DLD1 (cell line): ENCODE measurements around the gene NF1.
"Not testable (repeated sequence)": the region's sequence is repeated elsewhere in the genome, so short reads cannot be mapped to it uniquely, and the experiment has no call there.

Experiments
- in situ Hi-C: cut with HindIII; loops from 2 replicates; pipeline ENCODE4 v1.10.0; 2017; ENCODE audit warnings: low sequenced_read_pairs

NF1 gene

GRCh38 chr17:31094600-31095235, at the start of gene NF1:
TSS of gene NF1 (plus strand) at chr17:31094977. CDS start at chr17:31095310, 333 bp downstream.
- in situ Hi-C loops, result no loop called here

DNA sequence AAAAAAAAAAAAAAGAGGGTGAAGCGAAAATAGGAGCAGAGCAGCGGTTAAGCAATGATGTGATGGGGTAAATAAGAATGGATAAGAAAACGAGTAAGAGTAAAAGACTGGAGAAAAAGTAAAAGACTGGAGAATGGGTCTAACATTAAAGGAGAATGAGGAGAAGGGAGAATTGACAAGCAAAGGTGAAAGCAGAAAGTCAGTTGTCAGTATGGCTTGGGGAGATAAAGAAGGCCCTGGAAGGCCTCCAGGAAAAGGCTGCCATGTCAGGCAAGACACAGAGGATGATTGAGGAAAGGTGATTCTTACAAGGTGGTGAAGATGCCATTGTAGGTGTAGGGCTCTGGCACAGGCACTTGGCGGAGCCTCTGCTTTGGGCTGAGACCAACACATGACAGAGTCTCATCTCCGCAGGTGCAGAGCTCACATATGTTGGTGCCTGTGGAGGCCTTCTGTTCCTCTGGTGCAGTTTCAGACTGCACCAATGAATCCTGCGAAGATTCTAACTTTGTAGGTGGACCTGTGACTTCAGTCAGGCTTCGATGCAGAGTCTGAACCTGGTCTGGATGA, 47.8 kb upstream of the NF1 start:
- in situ Hi-C loops, result not testable (repeated sequence)

- in situ Hi-C loops, result no loop called here
Observed at GRCh38 chr17:31048142-31048541, 46.6 kb upstream of the NF1 start.

- in situ Hi-C loops, result no loop called here
Observed at GRCh38 chr17:31048780-31049179, 46.0 kb upstream of the NF1 start.

DNA sequence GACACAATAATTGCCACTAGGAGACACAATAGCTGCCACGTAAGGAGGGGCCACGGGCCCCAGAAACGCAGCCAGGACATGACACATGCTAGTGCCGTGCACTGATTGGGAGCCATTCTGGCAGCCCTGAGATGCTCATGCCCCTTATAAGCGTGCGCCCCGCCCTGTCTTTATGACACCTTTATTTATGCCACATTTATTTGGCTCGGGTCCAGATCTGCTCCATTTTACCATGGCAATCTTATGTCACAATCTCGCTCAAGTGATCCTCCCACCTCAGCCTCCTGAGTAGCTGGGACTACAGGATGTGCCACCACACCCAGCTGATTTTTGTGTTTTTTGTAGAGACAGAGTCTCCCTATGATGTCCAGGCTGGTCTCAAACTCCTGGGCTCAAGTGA, 43.8 kb upstream of the NF1 start:
- in situ Hi-C loops, result no loop called here

GRCh38 chr17:31051506-31051905, 43.3 kb upstream of the NF1 start:
- in situ Hi-C loops, result no loop called here

GRCh38 chr17:31052187-31052889, 42.4 kb upstream of the NF1 start:
- in situ Hi-C loops, result no loop called here

GRCh38 chr17:31053071-31053470, 41.7 kb upstream of the NF1 start:
- in situ Hi-C loops, result no loop called here

GRCh38 chr17:31054761-31055160, 40.0 kb upstream of the NF1 start:
- in situ Hi-C loops, result no loop called here

- in situ Hi-C loops, result no loop called here
Observed at GRCh38 chr17:31058976-31059375, 35.8 kb upstream of the NF1 start.

DNA sequence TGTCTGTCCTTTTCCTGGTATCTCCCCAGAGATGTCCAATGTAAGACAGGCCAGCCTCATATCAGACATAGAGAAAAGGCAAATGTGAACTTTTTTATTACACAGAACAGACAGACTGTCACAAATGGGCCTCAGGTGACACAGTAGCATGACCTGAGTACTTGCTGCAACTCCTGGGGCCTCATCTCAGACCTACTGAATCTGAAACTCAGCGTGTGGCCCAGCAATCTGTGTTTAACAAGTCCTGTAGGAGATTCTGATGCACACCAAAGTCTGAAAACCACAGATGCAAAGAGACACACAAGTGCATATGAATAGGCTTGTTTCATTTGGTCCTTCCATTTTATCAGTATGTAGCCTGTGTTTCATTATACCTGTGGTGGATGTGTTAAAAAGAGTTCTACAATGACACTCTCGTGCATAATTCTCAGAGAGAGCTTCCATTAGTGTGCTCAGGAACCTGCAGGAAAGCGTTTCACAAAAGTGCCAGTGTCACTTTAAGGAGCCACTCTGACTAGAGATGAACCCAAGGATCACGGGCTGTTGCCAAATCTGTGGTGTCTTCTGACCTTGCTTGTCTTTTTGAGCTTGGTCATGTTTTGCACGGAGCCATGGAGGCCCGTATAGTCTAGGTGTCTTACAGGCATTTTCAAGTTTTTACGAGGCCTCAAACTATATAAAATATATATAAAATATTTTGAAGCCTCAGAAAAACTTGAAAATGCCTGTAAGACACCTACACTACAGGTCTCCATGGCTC, 33.8 kb upstream of the NF1 start:
- in situ Hi-C loops, result no loop called here

GRCh38 chr17:31061678-31062077, 33.1 kb upstream of the NF1 start:
- in situ Hi-C loops, result no loop called here

DNA sequence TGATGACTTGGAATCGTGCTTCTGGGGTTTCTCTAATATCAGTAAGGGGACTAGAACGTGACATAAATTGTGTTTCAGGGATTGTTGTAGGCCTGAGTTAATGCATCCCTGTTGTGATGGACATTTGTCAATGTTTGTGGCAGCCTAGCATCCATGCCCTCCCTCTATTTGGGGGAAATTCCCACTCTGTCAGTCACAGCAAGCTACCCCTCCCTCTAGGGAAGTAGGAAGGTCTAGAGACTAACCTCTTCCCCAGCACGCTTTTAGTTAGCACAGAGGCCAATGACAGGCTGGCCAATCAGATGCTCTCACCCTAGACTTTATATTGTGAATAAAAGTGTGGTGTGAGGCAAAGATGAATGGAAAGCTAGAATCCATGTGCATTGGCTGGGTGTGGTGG, 32.4 kb upstream of the NF1 start:
- in situ Hi-C loops, result no loop called here

DNA sequence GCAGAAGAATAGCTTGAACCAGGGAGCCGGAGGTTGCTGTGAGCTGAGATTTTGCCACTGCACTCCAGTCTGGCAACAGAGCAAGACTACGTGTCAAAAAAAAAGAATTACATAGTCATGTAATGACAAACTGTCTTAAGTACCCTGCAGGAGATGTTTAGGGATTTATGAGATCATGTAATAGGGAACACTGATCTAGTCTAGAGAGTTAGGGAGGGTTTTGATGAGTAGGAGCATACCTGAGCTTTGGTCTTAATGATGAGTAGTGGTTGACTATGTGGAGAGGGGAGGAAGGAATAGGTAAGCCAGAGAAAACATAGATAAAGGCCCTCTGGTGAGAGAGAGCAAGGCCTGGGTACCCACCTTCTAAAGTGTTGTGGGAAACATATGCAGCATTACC, 30.1 kb upstream of the NF1 start:
- in situ Hi-C loops, result no loop called here

GRCh38 chr17:31067691-31068184, 27.0 kb upstream of the NF1 start:
- in situ Hi-C loops, result no loop called here

GRCh38 chr17:31068291-31068690, 26.5 kb upstream of the NF1 start:
- in situ Hi-C loops, result no loop called here

DNA sequence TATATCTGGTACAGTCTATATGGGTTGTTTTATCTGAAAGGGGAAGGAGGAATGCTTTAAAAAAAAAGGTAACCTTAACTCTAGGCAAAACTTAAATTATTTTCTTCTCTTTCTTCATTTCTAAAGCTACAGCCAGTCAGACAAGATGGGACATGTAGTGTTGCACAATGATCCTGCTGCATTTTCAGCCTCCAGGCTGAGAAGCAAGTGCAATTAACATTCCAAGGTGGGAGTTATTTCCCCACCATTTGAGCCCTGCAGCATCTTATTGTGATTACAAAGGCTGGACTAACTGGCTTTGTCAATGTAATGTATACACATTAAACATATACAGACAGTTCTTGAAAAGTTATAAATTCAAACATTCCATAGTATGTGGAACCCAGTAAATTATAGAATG, 22.6 kb upstream of the NF1 start:
- in situ Hi-C loops, result no loop called here

- in situ Hi-C loops, result no loop called here
Observed at GRCh38 chr17:31073411-31073810, 21.4 kb upstream of the NF1 start.

GRCh38 chr17:31074772-31075555, 19.8 kb upstream of the NF1 start:
- in situ Hi-C loops, result no loop called here

DNA sequence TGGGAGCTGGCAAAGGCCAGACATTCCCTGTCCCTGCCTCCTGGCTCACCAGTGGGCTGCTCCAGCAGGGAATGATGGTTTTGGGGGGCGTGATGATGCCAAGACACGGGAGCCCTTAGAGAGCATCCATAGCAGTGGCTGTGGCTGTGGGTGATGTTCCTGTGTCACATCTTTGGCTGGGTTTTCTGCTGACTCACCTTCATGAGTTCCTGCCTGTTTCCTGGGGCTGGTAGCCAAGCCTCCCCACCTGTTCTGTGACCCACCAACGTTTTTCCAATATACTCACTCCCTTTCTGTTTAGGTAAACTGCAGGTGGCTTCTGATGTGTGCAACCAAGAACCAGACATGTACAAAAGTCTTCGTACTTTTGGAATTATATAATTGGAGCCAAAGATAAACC, 16.5 kb upstream of the NF1 start:
- in situ Hi-C loops, result no loop called here

GRCh38 chr17:31079731-31080130, 15.0 kb upstream of the NF1 start:
- in situ Hi-C loops, result no loop called here
